ENCODE measurements around the gene PMS1.

DNA sequence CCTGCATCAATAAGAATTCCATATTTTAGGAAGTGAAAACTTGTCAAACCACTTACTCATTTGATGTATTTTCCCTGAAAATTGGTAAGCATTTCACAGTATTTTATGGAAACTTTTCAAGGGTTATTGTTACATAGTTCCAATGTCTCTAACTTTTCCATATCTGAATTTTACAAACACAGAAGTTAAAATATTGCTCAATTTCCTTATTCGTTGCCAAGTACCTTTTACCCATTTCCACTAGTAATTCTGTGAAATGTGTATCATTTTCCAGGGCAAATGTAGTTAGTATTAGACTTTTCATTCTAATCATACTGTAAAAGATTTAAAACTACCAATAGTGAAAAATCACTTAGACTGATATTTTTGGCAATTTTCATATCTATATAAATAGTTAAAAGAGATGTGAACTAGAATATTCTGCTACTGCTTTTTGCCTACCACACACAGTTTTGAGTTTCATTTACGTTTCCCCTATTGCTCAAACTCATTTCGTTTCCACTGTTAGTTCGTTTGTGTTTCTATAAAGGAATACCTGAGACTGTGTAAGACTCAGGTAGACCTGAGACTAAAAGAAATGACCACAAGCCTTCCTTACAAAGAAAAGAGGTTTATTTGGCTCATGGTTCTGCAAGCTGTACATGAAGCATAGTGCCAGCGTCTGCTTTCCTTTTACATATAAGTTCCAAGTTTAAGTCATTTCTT lies 86.3 kb downstream of the PMS1 start:
- TF ChIP-seq MAX (IDR thresholded peaks at IDR 0.05; ENCODE audit: low read depth, low read length) (no peak), CTCF (IDR thresholded peaks at IDR 0.05; ENCODE audit: low read depth, low read length) (no peak), POLR2A (IDR thresholded peaks at IDR 0.05; ENCODE audit: extremely low read depth, insufficient read length) (no peak)

Measured in NB4 (cell line).